Endothelial cell of umbilical vein (primary cell): Measurements from ENCODE around the gene CDK11B. TPM values are rescaled to one million over a fixed set of nuclear protein-coding genes. Genes with fewer than 3 reads are reported as not detected.

ENCODE experiments used
- BruUV-seq: library from RNA; stranded (reverse); fragments of 400-500 nt; replicated peaks from 2 replicates; lab custom pipeline; 2021; lab: Mats Ljungman, UMichigan
- CTCF ChIA-PET: fragments of 300-600, 350-600 bp; sonication (Branson Sonifier 250); formaldehyde crosslinking; loops from one replicate; lab custom pipeline; 2021; ENCODE audit warnings: antibody characterized with exemption, inconsistent platforms; lab: Charles Lee
- POLR2A ChIA-PET: fragments of 300-600, 350-600 bp; sonication (Branson Sonifier 250); formaldehyde crosslinking; loops from one replicate; lab custom pipeline; 2021; ENCODE audit warnings: antibody characterized with exemption, inconsistent platforms; lab: Charles Lee
- DNase-seq: peaks from one replicate; pipeline ENCODE4 v3.0.0-alpha.2; 2011; ENCODE audit warnings: low read depth, low spot score
- FAIRE-seq: peaks from 2 replicates; lab custom pipeline; 2011; peaks lifted over from hg19 to GRCh38; lab: Jason Lieb, UNC
- H2AFZ ChIP-seq: 2 replicates; pipeline ENCODE4 v1.6.0; 2012; ENCODE audit warnings: low read depth, low read length, control low read depth, inconsistent platforms
- H3K27ac ChIP-seq: 2 replicates; pipeline ENCODE4 v1.5.1; 2011; ENCODE audit warnings: low read depth, mild to moderate bottlenecking, control low read depth, low read length, moderate library complexity; ENCODE audit not compliant: insufficient read depth
- H3K27me3 ChIP-seq, 2 experiments: 2 replicates each; pipeline versions ENCODE4 v1.6.0 to v1.6.1; 2011; ENCODE audit warnings: low read length in 2 of 2, mixed read lengths in 1 of 2; ENCODE audit not compliant: control insufficient read depth in 2 of 2, insufficient read depth in 2 of 2
- H3K36me3 ChIP-seq, 2 experiments: 2 replicates in 1 of 2; 3 replicates in 1 of 2; pipeline ENCODE4 v1.5.1; 2011; ENCODE audit warnings: low read length in 2 of 2, mild to moderate bottlenecking in 1 of 2, moderate library complexity in 1 of 2; ENCODE audit not compliant: control insufficient read depth in 2 of 2, insufficient read depth in 2 of 2; ENCODE audit errors: extremely low read depth in 1 of 2
- H3K4me1 ChIP-seq: 3 replicates; pipeline ENCODE4 v1.5.1; 2011; ENCODE audit warnings: mild to moderate bottlenecking, low read length; ENCODE audit not compliant: control insufficient read depth, insufficient read depth; ENCODE audit errors: extremely low read depth
- H3K4me2 ChIP-seq: 2 replicates; pipeline ENCODE4 v1.6.1; 2011; ENCODE audit warnings: low read length, control low read depth, mixed read lengths; ENCODE audit not compliant: insufficient read depth
- H3K4me3 ChIP-seq, 3 experiments: fragments of 200-600 bp in 1 of 3; sonication (generic), shearing (Covaris generic) in 1 of 3; replicated peaks in 1 of 3; 2 replicates each; pipeline ENCODE4 v1.5.1; 2011 to 2016; ENCODE audit warnings: control low read depth in 3 of 3, low read length in 3 of 3, mild to moderate bottlenecking in 2 of 3, inconsistent platforms in 1 of 3, low read depth in 1 of 3, moderate library complexity in 1 of 3; ENCODE audit not compliant: insufficient read depth in 1 of 3
- H3K79me2 ChIP-seq: 2 replicates; pipeline ENCODE4 v1.6.0; 2012; ENCODE audit warnings: low read length, inconsistent platforms; ENCODE audit not compliant: control insufficient read depth, insufficient read depth
- H3K9ac ChIP-seq: replicated peaks from 2 replicates; pipeline ENCODE3; 2011; ENCODE audit warnings: low read length, control low read depth; ENCODE audit not compliant: insufficient read depth; ENCODE audit errors: extremely low read depth
- H3K9me1 ChIP-seq: replicated peaks from 3 replicates; pipeline ENCODE4 v1.6.0; 2011; ENCODE audit warnings: mild to moderate bottlenecking, low read length; ENCODE audit not compliant: control insufficient read depth, insufficient read depth; ENCODE audit errors: extremely low read depth
- H3K9me3 ChIP-seq: replicated peaks from 2 replicates; pipeline ENCODE4 v1.5.1; 2012; ENCODE audit warnings: low read length, inconsistent platforms; ENCODE audit not compliant: control insufficient read depth, insufficient read depth
- H4K20me1 ChIP-seq: replicated peaks from 2 replicates; pipeline ENCODE3; 2011; ENCODE audit warnings: mild to moderate bottlenecking, low read length; ENCODE audit not compliant: control insufficient read depth, insufficient read depth; ENCODE audit errors: extremely low read depth
- CTCF ChIP-seq, 2 donors: IDR thresholded peaks; 1 replicate in 1 of 2; 2 replicates in 1 of 2; pipeline ENCODE4 v1.5.1; 2011; ENCODE audit warnings: low read length in 2 of 2, mild to moderate bottlenecking in 2 of 2, moderate library complexity in 2 of 2, control low read depth in 1 of 2, inconsistent platforms in 1 of 2, low read depth in 1 of 2; ENCODE audit not compliant: insufficient read depth in 1 of 2; ENCODE audit errors: extremely low read depth in 1 of 2
- EZH2 ChIP-seq: IDR thresholded peaks from 2 replicates; pipeline ENCODE4 v1.6.1; 2012; ENCODE audit warnings: borderline replicate concordance, low read depth, mild to moderate bottlenecking, moderate library complexity, low read length, inconsistent platforms; ENCODE audit not compliant: severe bottlenecking
- FOS ChIP-seq: IDR thresholded peaks from 2 replicates; pipeline ENCODE4 v1.6.1; 2011; ENCODE audit warnings: mild to moderate bottlenecking, low read length, moderate library complexity, borderline replicate concordance; ENCODE audit not compliant: insufficient read depth
- GATA2 ChIP-seq: IDR thresholded peaks from 2 replicates; pipeline ENCODE4 v1.7.0; 2011; ENCODE audit warnings: low read depth, mild to moderate bottlenecking, moderate library complexity, mixed read lengths, low read length; ENCODE audit not compliant: insufficient read length, insufficient read depth
- JUN ChIP-seq: IDR thresholded peaks from 2 replicates; pipeline ENCODE4 v1.6.1; 2011; ENCODE audit warnings: borderline replicate concordance, low read depth; ENCODE audit not compliant: insufficient read length, insufficient read depth
- MAX ChIP-seq: IDR thresholded peaks from 2 replicates; pipeline ENCODE4 v1.6.1; 2011; ENCODE audit not compliant: insufficient read depth, insufficient read length
- MYC ChIP-seq: IDR thresholded peaks from one replicate; pipeline ENCODE4 v1.6.1; 2011; ENCODE audit warnings: mild to moderate bottlenecking, low read depth, low read length
- POLR2A ChIP-seq: IDR thresholded peaks from 2 replicates; pipeline ENCODE4 v1.6.1; 2012; ENCODE audit warnings: low read depth, mild to moderate bottlenecking, control low read depth, low read length
- POLR2AphosphoS5 ChIP-seq: IDR thresholded peaks from 2 replicates; pipeline ENCODE4 v1.6.1; 2012; ENCODE audit warnings: low read depth, mild to moderate bottlenecking, control low read depth, low read length, moderate library complexity; ENCODE audit not compliant: insufficient read depth
- dilution Hi-C: fragments of 300-500 bp; cut with MboI; formaldehyde crosslinking; loops from one replicate; pipeline ENCODE4 v1.15.0; 2019; ENCODE audit warnings: low sequenced_read_pairs; ENCODE audit not compliant: extremely low pct_ligation_motif_present
- intact Hi-C: fragments of 100-400 bp; cut with micrococcal nuclease; formaldehyde crosslinking; loops from one replicate; pipeline ENCODE4 v1.10.0; 2022
- polyA plus RNA-seq, 4 experiments: library from polyadenylated mRNA; depleted of rRNA in 3 of 4; stranded (reverse) in 3 of 4; unstranded in 1 of 4; fragments of >200 nt; gene quantifications; 2 replicates each; pipeline versions ENCODE4 v1.2.1 to v1.2.3, GENCODE V29; 2011 to 2012; ENCODE audit warnings: missing spikeins in 1 of 4
- total RNA-seq: library from RNA; stranded (reverse); gene quantifications from 2 replicates; pipeline ENCODE4 v1.2.3, GENCODE V29; 2021

CDK11B gene
- total and polyA plus RNA-seq, 2 donors (not counting 3 experiments of a cell fraction or from before 2014, with no cell fraction given): 16.4 to 32.0 TPM

- no peaks in the 10 kb centered on the region for H3K4me1 ChIP-seq
- H3K9me3 ChIP-seq: no peaks in the 10 kb centered on the region
- no TSS peak for BruUV-seq
- H3K4me3 ChIP-seq: no peak overlapping the region
- CTCF ChIA-PET: interaction anchor here (1.5 to 1.8 kb wide), 2 partner anchors 11 to 20 kb away, joined by 5 to 6 read pairs; no protein-coding TSS in a partner anchor
- H3K9me1 ChIP-seq: no peaks in the 10 kb centered on the region
- dilution Hi-C loops (no loop called here), intact Hi-C loops (no loop called here)
- no peaks in the 10 kb centered on the region for H3K36me3 ChIP-seq
- H3K4me2 ChIP-seq: no peak overlapping the region
- H2AFZ ChIP-seq: no peak overlapping the region
- TF ChIP-seq POLR2A (no peak), CTCF (IDR thresholded peaks at IDR 0.05; ENCODE audit: extremely low read depth in 1 of 2, insufficient read depth in 1 of 2, low read depth in 1 of 2, low read length in 2 of 2) (peak; percentile 12 to 33), JUN (no peak)
- no peak overlapping the region for H3K9ac ChIP-seq
- no peaks in the 10 kb centered on the region for H3K79me2 ChIP-seq
- POLR2A ChIA-PET: no interaction called here
- H3K27me3 ChIP-seq: peaks cover 18 to 31% of the 10 kb centered on the region in 2 experiments
- H3K27ac ChIP-seq: no peak overlapping the region
- FAIRE-seq (no peak), DNase-seq (no peak)
- no peaks in the 10 kb centered on the region for H4K20me1 ChIP-seq
Observed at GRCh38 chr1:1597275-1597930, 61.4 kb downstream of the CDK11B start.

- no peak overlapping the region for H3K4me3 ChIP-seq
- ChIA-PET POLR2A (no interaction called here), CTCF (interaction anchor here (1.5 to 1.8 kb wide), 2 partner anchors 10 to 19 kb away, joined by 5 to 6 read pairs; no protein-coding TSS in a partner anchor)
- H3K27me3 ChIP-seq: peaks cover 18 to 31% of the 10 kb centered on the region in 2 experiments
- H3K9me1 ChIP-seq: no peaks in the 10 kb centered on the region
- FAIRE-seq: no peak
- no peaks in the 10 kb centered on the region for H3K4me1 ChIP-seq
- H3K27ac ChIP-seq: no peak overlapping the region
- no peaks in the 10 kb centered on the region for H3K79me2 ChIP-seq
- dilution Hi-C loops: no loop called here
- no peaks in the 10 kb centered on the region for H3K9me3 ChIP-seq
- no peak for TF ChIP-seq GATA2
- no peak for TF ChIP-seq EZH2
- TF ChIP-seq MYC: no peak
- TF ChIP-seq POLR2AphosphoS5: no peak
- no peak for TF ChIP-seq FOS
- no peak for TF ChIP-seq MAX
- TF ChIP-seq JUN: no peak
- no peak for TF ChIP-seq POLR2A
- no peak for TF ChIP-seq CTCF (IDR thresholded peaks at IDR 0.05; ENCODE audit: extremely low read depth in 1 of 2, insufficient read depth in 1 of 2, low read depth in 1 of 2, low read length in 2 of 2)
- no peak overlapping the region for H2AFZ ChIP-seq
- no peak overlapping the region for H3K9ac ChIP-seq
- BruUV-seq: no TSS peak
- H4K20me1 ChIP-seq: no peaks in the 10 kb centered on the region
- DNase-seq: no peak
- H3K36me3 ChIP-seq: no peaks in the 10 kb centered on the region
- no peak overlapping the region for H3K4me2 ChIP-seq
- intact Hi-C loops: no loop called here
Observed at GRCh38 chr1:1596493-1597274, 62.1 kb downstream of the CDK11B start.
